Gastroesophageal sphincter (tissue), 3 donors: ENCODE measurements around the gene PHF19.

Source experiments
- POLR2A ChIP-seq, 2 donors: fragments of 450-650 bp; IDR thresholded peaks; one replicate each; pipeline ENCODE4 v1.6.1; 2017; ENCODE audit warnings: antibody characterized with exemption in 2 of 2, mild to moderate bottlenecking in 2 of 2, moderate library complexity in 1 of 2
- POLR2AphosphoS5 ChIP-seq: sonication (generic); formaldehyde crosslinking; IDR thresholded peaks from one replicate; pipeline ENCODE4 v1.6.1; 2017; ENCODE audit warnings: antibody characterized with exemption
- TF ChIP-seq, protein P1 (sequence below), 4 experiments: fragments of 200-600 bp in 2 of 4; fragments of 450-650 bp in 2 of 4; sonication (generic) in 1 of 4; IDR thresholded peaks; one replicate each; pipeline ENCODE4 v1.5.1; 2017 to 2019; ENCODE audit warnings: antibody characterized with exemption in 4 of 4, mild to moderate bottlenecking in 2 of 4, moderate library complexity in 2 of 4

DNA sequence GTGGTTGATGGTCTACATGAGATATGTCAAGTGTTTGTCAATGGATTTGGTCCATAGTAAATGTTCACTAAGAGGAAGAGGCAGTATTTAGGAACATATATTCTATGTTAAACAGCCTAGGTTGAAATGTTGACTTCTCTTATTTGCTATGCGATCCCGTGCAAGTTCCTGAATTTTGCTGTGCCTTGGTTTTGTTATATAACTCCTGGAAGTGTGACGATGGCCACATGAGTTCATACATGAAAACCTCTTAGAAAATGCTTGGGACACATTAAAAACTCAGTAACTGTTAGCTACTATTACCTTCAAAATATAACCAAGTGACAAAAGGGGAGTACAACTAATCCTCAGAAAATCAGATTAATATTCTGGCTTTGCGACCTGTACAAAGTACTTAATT lies 61.9 kb downstream of the PHF19 start:
- TF ChIP-seq, protein P1, sequence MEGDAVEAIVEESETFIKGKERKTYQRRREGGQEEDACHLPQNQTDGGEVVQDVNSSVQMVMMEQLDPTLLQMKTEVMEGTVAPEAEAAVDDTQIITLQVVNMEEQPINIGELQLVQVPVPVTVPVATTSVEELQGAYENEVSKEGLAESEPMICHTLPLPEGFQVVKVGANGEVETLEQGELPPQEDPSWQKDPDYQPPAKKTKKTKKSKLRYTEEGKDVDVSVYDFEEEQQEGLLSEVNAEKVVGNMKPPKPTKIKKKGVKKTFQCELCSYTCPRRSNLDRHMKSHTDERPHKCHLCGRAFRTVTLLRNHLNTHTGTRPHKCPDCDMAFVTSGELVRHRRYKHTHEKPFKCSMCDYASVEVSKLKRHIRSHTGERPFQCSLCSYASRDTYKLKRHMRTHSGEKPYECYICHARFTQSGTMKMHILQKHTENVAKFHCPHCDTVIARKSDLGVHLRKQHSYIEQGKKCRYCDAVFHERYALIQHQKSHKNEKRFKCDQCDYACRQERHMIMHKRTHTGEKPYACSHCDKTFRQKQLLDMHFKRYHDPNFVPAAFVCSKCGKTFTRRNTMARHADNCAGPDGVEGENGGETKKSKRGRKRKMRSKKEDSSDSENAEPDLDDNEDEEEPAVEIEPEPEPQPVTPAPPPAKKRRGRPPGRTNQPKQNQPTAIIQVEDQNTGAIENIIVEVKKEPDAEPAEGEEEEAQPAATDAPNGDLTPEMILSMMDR (IDR thresholded peaks at IDR 0.05): no peak
- TF ChIP-seq POLR2A (IDR thresholded peaks at IDR 0.05) (no peak), POLR2AphosphoS5 (no peak)
